Peyer's patch (tissue), 4 donors: ENCODE results near the gene DDIT3. TPM values are rescaled to one million over a fixed set of nuclear protein-coding genes. Genes with fewer than 3 reads are reported as not detected.
A peak's percentile ranks its signal among the peaks of the same experiment; 100 is the strongest.

ENCODE experiments used
- DNase-seq, 3 donors: peaks; one replicate each; pipeline ENCODE4 v3.0.0-alpha.2; 2017 to 2019
- H3K27ac ChIP-seq, 4 donors: fragments of 200-600 bp; sonication (generic); one replicate each; pipeline ENCODE4 v1.5.1; 2016 to 2019
- H3K27me3 ChIP-seq, 2 donors: fragments of 200-600 bp; sonication (generic); one replicate each; pipeline ENCODE4 v1.5.1; 2019
- H3K36me3 ChIP-seq, 3 donors: fragments of 200-600 bp; sonication (generic); one replicate each; pipeline ENCODE4 v1.5.1; 2016 to 2019
- H3K4me1 ChIP-seq, 4 donors: fragments of 200-600 bp; sonication (generic); one replicate each; pipeline ENCODE4 v1.5.1; 2016 to 2019
- H3K4me3 ChIP-seq, 4 donors: fragments of 200-600 bp; sonication (generic); 1 replicate in 3 of 4; 2 replicates in 1 of 4; pipeline ENCODE4 v1.5.1; 2016 to 2019; ENCODE audit warnings: mild to moderate bottlenecking in 1 of 4
- H3K9me3 ChIP-seq, 4 donors: fragments of 200-600 bp; sonication (generic); one replicate each; pipeline ENCODE4 v1.5.1; 2016 to 2019; ENCODE audit warnings: mild to moderate bottlenecking in 1 of 4
- CTCF ChIP-seq, 6 experiments: fragments of 450-650 bp in 4 of 6; fragments of 200-600 bp in 2 of 6; sonication (generic) in 1 of 6; IDR thresholded peaks; one replicate each; pipeline ENCODE4 v1.5.1; 2017 to 2019; ENCODE audit warnings: antibody characterized with exemption in 6 of 6, mild to moderate bottlenecking in 3 of 6, moderate library complexity in 1 of 6
- POLR2A ChIP-seq, 2 donors: fragments of 450-650 bp; IDR thresholded peaks; one replicate each; pipeline ENCODE4 v1.5.1; 2017; ENCODE audit warnings: antibody characterized with exemption in 2 of 2, mild to moderate bottlenecking in 2 of 2, moderate library complexity in 2 of 2
- total RNA-seq, 4 donors: library from RNA; depleted of rRNA; stranded (reverse); fragments of >200 nt; gene quantifications; one replicate each; pipeline ENCODE4 v1.1.0, GENCODE V29; 2016

Gene DDIT3
- total RNA-seq, 4 donors from 2014 or later, result 9.1 to 44.6 (median 24.0) TPM

GRCh38 chr12:57472391-57472790 is 47.9 kb downstream of the DDIT3 start:
- Histone ChIP-seq H3K36me3 (peaks cover 0 to 9% (median 0%) of the 10 kb centered on the region in 3 donors), H3K27ac (no peak overlapping the region), H3K4me3 (no peak overlapping the region), H3K9me3 (no peaks in the 10 kb centered on the region), H3K4me1 (peaks cover 8 to 36% (median 16%) of the 10 kb centered on the region in 4 donors), H3K27me3 (peaks cover 0 to 11% of the 10 kb centered on the region in 2 donors)
- DNase-seq, result no peak
- TF ChIP-seq CTCF (IDR thresholded peaks at IDR 0.05) (no peak), POLR2A (IDR thresholded peaks at IDR 0.05) (no peak)

DNA sequence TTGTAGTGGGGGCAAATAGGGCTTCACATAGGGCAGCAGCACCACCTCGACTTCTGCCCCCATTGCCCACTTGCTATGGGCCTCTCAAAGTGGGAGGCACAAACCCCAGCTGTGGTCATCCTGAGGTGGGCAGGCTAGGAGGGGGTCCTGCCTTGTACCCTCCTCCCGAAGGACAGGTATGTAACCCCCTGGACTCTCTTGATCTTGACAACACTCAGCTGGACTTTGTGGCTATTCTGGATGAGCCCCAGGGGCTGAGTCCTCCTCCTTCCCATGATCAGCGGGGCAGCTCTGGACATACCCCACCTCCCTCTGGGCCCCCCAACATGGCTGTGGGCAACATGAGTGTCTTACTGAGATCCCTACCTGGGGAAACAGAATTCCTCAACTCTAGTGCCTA is 48.7 kb downstream of the DDIT3 start:
- peaks cover 0 to 9% (median 0%) of the 10 kb centered on the region in 3 donors for H3K36me3 ChIP-seq
- no peak overlapping the region for H3K4me3 ChIP-seq
- H3K9me3 ChIP-seq, result no peaks in the 10 kb centered on the region
- no peak for DNase-seq
- H3K27ac ChIP-seq, result peak overlapping the region in 1 of 4 donors; percentile 70
- TF ChIP-seq CTCF (IDR thresholded peaks at IDR 0.05) (no peak), POLR2A (IDR thresholded peaks at IDR 0.05) (no peak)
- peaks cover 0 to 11% of the 10 kb centered on the region in 2 donors for H3K27me3 ChIP-seq
- H3K4me1 ChIP-seq, result peaks cover 8 to 36% (median 16%) of the 10 kb centered on the region in 4 donors

GRCh38 chr12:57470970-57471656 is 49.2 kb downstream of the DDIT3 start:
- Histone ChIP-seq H3K9me3 (no peaks in the 10 kb centered on the region), H3K27me3 (peaks cover 0 to 5% of the 10 kb centered on the region in 2 donors), H3K4me1 (peaks cover 8 to 31% (median 13%) of the 10 kb centered on the region in 4 donors), H3K27ac (peak overlapping the region in 3 of 4 donors; percentile 44 to 70 (median 50)), H3K36me3 (peaks cover 0 to 9% (median 0%) of the 10 kb centered on the region in 3 donors), H3K4me3 (no peak overlapping the region)
- TF ChIP-seq POLR2A (IDR thresholded peaks at IDR 0.05) (no peak), CTCF (IDR thresholded peaks at IDR 0.05) (no peak)
- DNase-seq, result peak in 2 of 3 donors; percentile 71 to 77

DNA sequence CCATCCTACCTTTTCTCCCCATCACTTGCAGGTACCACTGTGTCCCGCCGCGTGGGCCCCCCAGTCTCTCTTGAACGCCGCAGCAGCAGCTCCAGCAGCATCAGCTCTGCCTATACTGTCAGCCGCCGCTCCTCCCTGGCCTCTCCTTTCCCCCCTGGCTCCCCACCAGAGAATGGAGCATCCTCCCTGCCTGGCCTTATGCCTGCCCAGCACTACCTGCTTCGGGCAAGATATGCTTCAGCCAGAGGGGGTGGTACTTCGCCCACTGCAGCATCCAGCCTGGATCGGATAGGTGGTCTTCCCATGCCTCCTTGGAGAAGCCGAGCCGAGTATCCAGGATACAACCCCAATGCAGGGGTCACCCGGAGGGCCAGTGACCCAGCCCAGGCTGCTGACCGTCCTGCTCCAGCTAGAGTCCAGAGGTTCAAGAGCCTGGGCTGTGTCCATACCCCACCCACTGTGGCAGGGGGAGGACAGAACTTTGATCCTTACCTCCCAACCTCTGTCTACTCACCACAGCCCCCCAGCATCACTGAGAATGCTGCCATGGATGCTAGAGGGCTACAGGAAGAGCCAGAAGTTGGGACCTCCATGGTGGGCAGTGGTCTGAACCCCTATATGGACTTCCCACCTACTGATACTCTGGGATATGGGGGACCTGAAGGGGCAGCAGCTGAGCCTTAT is 49.9 kb downstream of the DDIT3 start:
- H3K27me3 ChIP-seq, result no peaks in the 10 kb centered on the region
- peaks cover 0 to 9% (median 0%) of the 10 kb centered on the region in 3 donors for H3K36me3 ChIP-seq
- H3K4me1 ChIP-seq, result peaks cover 5 to 24% (median 6%) of the 10 kb centered on the region in 4 donors
- no peaks in the 10 kb centered on the region for H3K9me3 ChIP-seq
- H3K4me3 ChIP-seq, result no peak overlapping the region
- H3K27ac ChIP-seq, result peak overlapping the region in 3 of 4 donors; percentile 44 to 70 (median 50)
- TF ChIP-seq CTCF (IDR thresholded peaks at IDR 0.05) (no peak), POLR2A (IDR thresholded peaks at IDR 0.05) (no peak)
- DNase-seq, result no peak

GRCh38 chr12:57469296-57470164 is 50.8 kb downstream of the DDIT3 start:
- Histone ChIP-seq H3K4me3 (no peak overlapping the region), H3K9me3 (no peaks in the 10 kb centered on the region), H3K27me3 (no peaks in the 10 kb centered on the region), H3K27ac (no peak overlapping the region), H3K36me3 (peaks cover 0 to 8% (median 0%) of the 10 kb centered on the region in 3 donors), H3K4me1 (peaks cover 0 to 17% (median 2%) of the 10 kb centered on the region in 4 donors)
- no peak for DNase-seq
- TF ChIP-seq CTCF (IDR thresholded peaks at IDR 0.05) (no peak), POLR2A (IDR thresholded peaks at IDR 0.05) (no peak)
